Fibroblast of skin of back (primary cell): Measurements from ENCODE around the gene NBPF12. TPM values are rescaled to one million over a fixed set of nuclear protein-coding genes. Genes with fewer than 3 reads are reported as not detected.
"Not testable (repeated sequence)": the region's sequence is repeated elsewhere in the genome, so short reads cannot be mapped to it uniquely, and the experiment has no call there.

Source experiments
- DNase-seq: peaks from one replicate; pipeline ENCODE4 v3.0.0-alpha.2; 2013
- polyA plus RNA-seq, 2 experiments: library from polyadenylated mRNA; unstranded; fragments of 120-200 nt; gene quantifications; one replicate each; pipeline ENCODE4 v1.2.1, GENCODE V29; 2013; ENCODE audit not compliant: insufficient read length in 2 of 2

NBPF12 gene
- 4.3 TPM for polyA plus RNA-seq (2013, experiment 1 of 2; ENCODE audit: insufficient read length)
- 6.0 TPM for polyA plus RNA-seq (2013, experiment 2 of 2; ENCODE audit: insufficient read length)

GRCh38 chr1:146938242-146938902, at the start of gene NBPF12:
Gene NBPF12, plus strand, starts transcription at chr1:146938324. Its CDS starts 21,820 bp downstream, at chr1:146960144.
- peak; percentile 83 for DNase-seq

GRCh38 chr1:146891355-146891754, 46.8 kb upstream of the NBPF12 start:
- DNase-seq = not testable (repeated sequence)

GRCh38 chr1:146892331-146892730, 45.8 kb upstream of the NBPF12 start:
- not testable (repeated sequence) for DNase-seq

GRCh38 chr1:146907565-146908261, 30.4 kb upstream of the NBPF12 start:
- not testable (repeated sequence) for DNase-seq

GRCh38 chr1:146912975-146913374, 25.1 kb upstream of the NBPF12 start:
- DNase-seq = peak; percentile 19

GRCh38 chr1:146920811-146921210, 17.3 kb upstream of the NBPF12 start:
- DNase-seq = not testable (repeated sequence)

- DNase-seq = not testable (repeated sequence)
These were observed 15.5 kb upstream of the NBPF12 start for GRCh38 chr1:146922614-146923013.

GRCh38 chr1:146924106-146924505, 14.0 kb upstream of the NBPF12 start:
- DNase-seq = not testable (repeated sequence)

- not testable (repeated sequence) for DNase-seq
These were observed 11.7 kb upstream of the NBPF12 start for GRCh38 chr1:146926413-146926812.

- DNase-seq = not testable (repeated sequence)
These were observed 7.9 kb upstream of the NBPF12 start for GRCh38 chr1:146930225-146930624.

GRCh38 chr1:146934390-146935223, 3.5 kb upstream of the NBPF12 start:
- DNase-seq = not testable (repeated sequence)

GRCh38 chr1:146937462-146937861, 662 bp upstream of the NBPF12 start:
- not testable (repeated sequence) for DNase-seq

- DNase-seq = peak; percentile 9
These were observed 1.0 kb downstream of the NBPF12 start for GRCh38 chr1:146938927-146939786.

GRCh38 chr1:146940293-146940692, 2.2 kb downstream of the NBPF12 start:
- DNase-seq = not testable (repeated sequence)

- DNase-seq = not testable (repeated sequence)
These were observed 5.3 kb downstream of the NBPF12 start for GRCh38 chr1:146943342-146943886.

- not testable (repeated sequence) for DNase-seq
These were observed 10.0 kb downstream of the NBPF12 start for GRCh38 chr1:146948127-146948526.

GRCh38 chr1:146964340-146964739, 26.2 kb downstream of the NBPF12 start:
- DNase-seq = not testable (repeated sequence)

- not testable (repeated sequence) for DNase-seq
These were observed 28.2 kb downstream of the NBPF12 start for GRCh38 chr1:146966351-146966750.

GRCh38 chr1:146970656-146971055, 32.5 kb downstream of the NBPF12 start:
- not testable (repeated sequence) for DNase-seq

- DNase-seq = not testable (repeated sequence)
These were observed 34.6 kb downstream of the NBPF12 start for GRCh38 chr1:146972681-146973080.

- not testable (repeated sequence) for DNase-seq
These were observed 47.7 kb downstream of the NBPF12 start for GRCh38 chr1:146985855-146986254.
